HG03039 (cell line): ENCODE data around the gene GALE.
A peak's percentile ranks its signal among the peaks of the same experiment; 100 is the strongest.
"Not testable (repeated sequence)": the region's sequence is repeated elsewhere in the genome, so short reads cannot be mapped to it uniquely, and the experiment has no call there.

ENCODE experiments used
- ATAC-seq: cut with Tn5 transposase; IDR thresholded peaks from one replicate; pipeline ENCODE4 v1.9.1; 2021; ENCODE audit warnings: mild to moderate bottlenecking, moderate library complexity; ENCODE audit not compliant: unreplicated experiment

Gene GALE

GRCh38 chr1:23810818-23811540, 10.4 kb upstream of the GALE start:
- ATAC-seq: no peak

DNA sequence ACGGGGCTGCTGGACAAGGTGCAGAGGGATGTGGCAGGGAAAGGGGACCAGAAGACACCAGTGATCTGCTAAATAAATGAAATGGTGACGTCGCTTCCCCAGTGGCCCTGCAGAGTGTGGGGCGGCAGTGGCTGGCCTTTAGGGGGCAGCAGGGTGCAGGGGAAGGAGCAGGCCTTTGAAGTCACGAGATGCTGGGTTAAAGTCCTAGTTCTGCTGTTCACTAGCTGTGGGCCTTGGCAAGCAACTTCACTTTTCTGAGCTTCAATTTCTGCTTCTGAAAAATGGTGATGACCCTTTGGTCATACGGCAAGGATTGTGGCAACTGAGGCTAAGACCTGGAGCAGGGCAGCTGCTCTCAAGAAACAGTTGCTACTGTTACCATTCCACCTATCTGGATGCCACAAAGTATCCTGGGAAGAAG, 9.2 kb upstream of the GALE start:
- no peak for ATAC-seq

- ATAC-seq: no peak
Observed at GRCh38 chr1:23807453-23807852, 6.9 kb upstream of the GALE start.

DNA sequence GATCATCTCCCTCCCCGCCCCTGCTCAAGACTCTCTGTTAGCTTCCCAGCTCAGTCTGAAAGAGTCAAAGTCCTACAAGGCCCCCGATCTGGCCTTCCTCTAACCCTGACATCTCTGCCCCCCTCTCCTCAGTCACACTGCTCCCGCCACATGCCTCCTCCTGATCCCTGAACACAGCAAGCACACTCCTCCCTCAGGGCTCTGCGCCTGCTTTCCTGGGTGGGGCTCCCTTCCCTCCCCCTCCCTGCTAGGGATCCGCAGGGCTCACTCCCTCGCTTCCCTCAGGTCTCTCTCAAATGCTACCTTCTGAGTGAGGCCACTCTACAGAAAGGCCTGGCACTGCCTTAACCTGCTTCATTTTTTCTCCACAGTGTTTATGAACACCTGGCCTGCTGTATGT, 5.7 kb upstream of the GALE start:
- ATAC-seq: no peak

GRCh38 chr1:23805025-23805424, 4.5 kb upstream of the GALE start:
- ATAC-seq: no peak

DNA sequence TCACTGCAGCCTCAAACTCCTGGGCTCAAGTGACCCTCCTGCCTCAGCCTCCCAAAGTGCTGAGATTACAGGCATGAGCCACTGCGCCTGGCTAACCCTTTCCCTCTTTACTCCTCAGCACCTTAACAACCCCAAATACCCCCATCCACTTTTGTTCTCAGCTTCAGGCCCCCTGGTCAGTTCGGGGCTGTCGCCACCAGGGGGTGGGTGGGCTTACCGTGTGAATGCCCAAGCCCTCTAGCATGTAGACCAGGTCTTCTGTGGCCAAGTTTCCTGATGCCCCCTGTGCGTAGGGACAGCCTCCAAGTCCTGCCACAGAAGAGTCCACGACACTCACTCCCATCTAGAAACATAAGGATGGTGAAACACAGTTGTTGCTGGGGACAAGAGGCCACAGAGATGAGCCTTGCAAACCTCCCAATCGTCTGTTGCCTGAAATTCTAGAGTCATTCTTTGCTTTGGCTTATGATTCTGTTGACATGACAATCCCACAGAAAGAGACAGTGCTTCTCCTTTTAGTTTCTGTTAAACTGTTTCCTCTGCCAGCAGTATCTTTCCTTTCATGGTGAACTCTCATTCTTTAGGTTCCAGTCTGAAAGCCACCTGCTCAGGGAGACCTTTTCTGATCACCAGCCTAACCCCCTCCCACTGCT, 3.8 kb upstream of the GALE start:
- no peak for ATAC-seq

DNA sequence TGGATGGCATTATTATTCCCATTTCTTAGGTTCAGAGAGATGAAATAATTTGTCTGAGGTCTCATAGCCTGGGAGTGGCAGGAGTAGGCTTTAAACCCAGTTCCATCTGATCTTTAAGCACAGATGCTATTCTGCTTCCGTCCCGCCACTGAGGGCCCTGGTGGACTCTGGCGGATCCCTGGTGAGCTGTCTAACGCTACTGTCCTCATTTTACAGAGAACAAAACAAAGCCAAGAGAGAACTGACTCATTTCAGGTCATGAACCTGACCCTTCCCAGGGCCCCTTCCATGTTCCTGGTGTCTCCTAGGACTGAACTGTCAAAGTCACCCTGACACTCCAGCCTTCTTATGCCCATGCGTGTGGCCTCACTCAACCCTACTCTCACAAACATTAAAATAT, 3.1 kb upstream of the GALE start:
- ATAC-seq: no peak

GRCh38 chr1:23802809-23803342, 2.3 kb upstream of the GALE start:
- not testable (repeated sequence) for ATAC-seq

GRCh38 chr1:23801876-23802275, 1.3 kb upstream of the GALE start:
- no peak for ATAC-seq

DNA sequence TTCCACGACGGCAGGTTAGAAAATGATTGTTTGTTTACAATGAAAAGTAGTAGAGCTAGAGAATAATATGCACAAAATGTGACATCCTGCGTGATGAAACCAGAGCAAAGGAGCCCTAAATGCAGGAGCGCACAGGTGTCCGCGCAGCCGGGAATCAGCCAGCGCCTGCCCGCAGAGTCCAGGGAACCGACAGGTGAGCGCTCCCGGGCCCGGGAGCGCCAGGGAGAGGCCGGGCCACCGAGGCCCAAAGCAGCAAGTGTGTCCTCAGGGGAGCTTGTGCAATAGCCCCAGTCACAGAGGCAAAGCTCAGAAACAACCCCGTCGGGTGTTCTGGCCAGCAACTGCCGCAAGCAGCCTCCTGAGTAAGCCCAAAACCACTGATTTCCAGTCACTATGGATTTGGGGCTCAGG, 789 bp upstream of the GALE start:
- no peak for ATAC-seq

- peak; percentile 2 for ATAC-seq
Observed at GRCh38 chr1:23799570-23800399, 769 bp downstream of the GALE start.

DNA sequence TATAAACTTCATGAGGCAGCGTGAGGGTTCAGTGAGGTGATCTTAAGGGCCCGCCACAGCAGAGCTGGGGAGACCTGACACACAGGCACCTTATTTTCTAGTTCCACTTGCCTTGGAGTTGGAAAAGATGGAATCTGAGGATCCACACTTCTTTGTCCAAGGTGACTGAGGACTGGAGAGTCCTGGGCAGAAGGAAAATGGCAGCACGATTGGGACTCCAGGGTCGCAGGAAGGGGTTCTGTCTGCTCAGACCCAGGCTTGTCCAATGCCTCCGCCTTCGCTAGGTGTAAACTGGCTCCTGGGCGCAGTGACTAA, 1.3 kb downstream of the GALE start:
- no peak for ATAC-seq

DNA sequence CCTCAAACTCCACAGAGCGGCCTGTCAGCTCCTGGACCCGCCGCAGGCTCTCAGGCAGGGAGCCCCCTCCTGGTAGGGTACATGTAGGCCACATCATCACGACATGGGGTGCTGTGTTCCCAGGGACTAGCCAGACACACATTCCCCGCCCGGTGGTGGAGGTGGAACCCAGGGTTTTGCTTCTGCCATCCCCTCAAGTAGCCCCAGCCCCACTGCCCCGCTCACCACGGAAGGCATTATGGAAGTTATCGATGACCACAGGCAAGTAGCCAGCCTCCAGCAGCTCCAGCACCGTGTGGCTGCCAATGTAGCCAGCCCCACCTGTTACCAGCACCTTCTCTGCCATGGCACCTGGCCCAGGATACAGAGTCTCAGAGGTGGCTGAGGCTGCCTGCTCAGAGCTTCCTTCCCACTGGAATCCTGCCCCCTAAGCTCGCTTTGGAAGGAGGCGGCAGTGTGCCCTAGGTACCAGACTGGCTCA, 1.9 kb downstream of the GALE start:
- no peak for ATAC-seq

GRCh38 chr1:23797478-23798448, 2.8 kb downstream of the GALE start:
- ATAC-seq: no peak

DNA sequence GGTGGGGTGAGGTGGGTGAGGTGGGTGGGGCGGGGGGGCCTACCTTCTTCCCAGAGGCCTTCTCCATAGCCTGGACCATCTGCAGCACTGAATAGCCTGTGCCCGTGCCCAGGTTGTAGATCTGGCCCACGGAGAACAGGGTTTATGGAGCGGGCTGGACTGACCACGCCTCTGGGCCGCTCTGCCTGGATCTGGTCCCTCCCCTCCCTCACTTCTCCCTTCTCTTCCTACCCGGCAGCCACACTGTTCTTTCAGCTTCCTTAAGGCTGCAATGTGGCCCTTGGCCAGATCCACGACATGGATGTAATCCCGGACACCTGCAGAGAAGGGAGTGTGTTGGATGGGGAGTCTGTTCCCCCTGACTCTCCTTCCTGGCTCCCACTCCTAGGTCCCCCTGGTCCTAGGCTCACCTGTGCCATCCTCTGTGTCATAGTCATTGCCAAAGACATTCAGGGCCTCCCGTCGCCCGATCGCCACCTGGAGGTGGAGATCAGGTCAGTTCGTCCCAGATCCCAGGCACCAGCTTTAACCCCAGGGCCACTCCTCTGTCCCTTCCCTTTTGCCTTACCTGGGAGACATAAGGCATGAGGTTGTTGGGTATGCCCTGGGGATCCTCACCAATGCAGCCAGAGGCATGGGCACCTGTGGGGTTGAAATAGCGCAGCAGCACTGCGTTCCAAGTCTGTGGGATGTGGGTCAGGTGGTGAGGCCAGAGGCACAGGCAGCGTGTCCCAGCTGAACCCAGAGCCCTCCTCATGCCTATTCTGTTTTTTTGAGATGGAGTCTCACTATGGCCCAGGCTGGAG, 3.9 kb downstream of the GALE start:
- ATAC-seq: no peak

- ATAC-seq: no peak
Observed at GRCh38 chr1:23795676-23796465, 4.7 kb downstream of the GALE start.

DNA sequence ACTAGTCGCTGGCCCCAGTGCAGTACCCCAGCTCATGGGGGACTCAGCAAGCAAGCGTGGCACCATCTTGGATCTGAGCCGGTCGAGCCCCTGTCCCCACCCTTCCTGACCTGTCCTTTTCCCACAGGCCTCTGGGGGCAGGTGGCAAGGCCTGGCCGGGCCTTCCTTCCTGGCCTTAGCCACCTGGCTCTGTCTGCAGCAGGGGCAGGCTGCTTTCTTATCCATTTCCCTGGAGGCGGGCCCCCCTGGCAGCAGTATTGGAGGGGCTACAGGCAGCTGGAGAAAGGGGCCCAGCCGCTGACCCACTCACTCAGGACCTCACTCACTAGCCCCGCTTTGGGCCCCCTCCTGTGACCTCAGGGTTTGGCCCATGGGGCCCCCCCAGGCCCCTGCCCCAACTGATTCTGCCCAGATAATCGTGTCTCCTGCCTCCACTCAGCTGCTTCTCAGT, 5.8 kb downstream of the GALE start:
- not testable (repeated sequence) for ATAC-seq

- ATAC-seq: no peak
Observed at GRCh38 chr1:23793861-23794731, 6.5 kb downstream of the GALE start.
